Kidney tubule cell (primary cell): ENCODE results near the gene KATNAL1.
"Not testable (repeated sequence)": the region's sequence is repeated elsewhere in the genome, so short reads cannot be mapped to it uniquely, and the experiment has no call there.

ENCODE experiments used
- DNase-seq: peaks from one replicate; pipeline ENCODE4 v3.0.0-alpha.2; 2018; ENCODE audit warnings: low spot score

KATNAL1 gene

GRCh38 chr13:30292325-30292724, 15.0 kb downstream of the KATNAL1 start:
- DNase-seq, result no peak

- DNase-seq, result no peak
Observed at GRCh38 chr13:30290812-30291436, 16.4 kb downstream of the KATNAL1 start.

GRCh38 chr13:30289533-30289932, 17.8 kb downstream of the KATNAL1 start:
- DNase-seq, result no peak

GRCh38 chr13:30286059-30286458, 21.3 kb downstream of the KATNAL1 start:
- DNase-seq, result not testable (repeated sequence)

GRCh38 chr13:30276178-30276577, 31.2 kb downstream of the KATNAL1 start:
- peak; percentile 80 for DNase-seq

- DNase-seq, result no peak
Observed at GRCh38 chr13:30274083-30274482, 33.3 kb downstream of the KATNAL1 start.

- not testable (repeated sequence) for DNase-seq
Observed at GRCh38 chr13:30270035-30270434, 37.3 kb downstream of the KATNAL1 start.

GRCh38 chr13:30268673-30269072, 38.7 kb downstream of the KATNAL1 start:
- DNase-seq, result no peak

- DNase-seq, result no peak
Observed at GRCh38 chr13:30266756-30267155, 40.6 kb downstream of the KATNAL1 start.

GRCh38 chr13:30259149-30259733, 48.1 kb downstream of the KATNAL1 start:
- DNase-seq, result not testable (repeated sequence)

- DNase-seq, result peak; percentile 28
Observed at GRCh38 chr13:30257468-30258099, 49.8 kb downstream of the KATNAL1 start.

GRCh38 chr13:30256713-30257467, 50.5 kb downstream of the KATNAL1 start:
- no peak for DNase-seq

- DNase-seq, result peak; percentile 8
Observed at GRCh38 chr13:30255696-30256095, 51.7 kb downstream of the KATNAL1 start.

- no peak for DNase-seq
Observed at GRCh38 chr13:30253830-30254229, 53.5 kb downstream of the KATNAL1 start.

- DNase-seq, result no peak
Observed at GRCh38 chr13:30247406-30247805, 59.9 kb downstream of the KATNAL1 start.

- DNase-seq, result no peak
Observed at GRCh38 chr13:30241532-30241931, 65.8 kb downstream of the KATNAL1 start.

- no peak for DNase-seq
Observed at GRCh38 chr13:30240608-30241007, 66.7 kb downstream of the KATNAL1 start.

GRCh38 chr13:30235216-30235615, 72.1 kb downstream of the KATNAL1 start:
- DNase-seq, result no peak

- peak; percentile 34 for DNase-seq
Observed at GRCh38 chr13:30234619-30235162, 72.7 kb downstream of the KATNAL1 start.

- DNase-seq, result peak; percentile 77
Observed at GRCh38 chr13:30224732-30225131, 82.6 kb downstream of the KATNAL1 start.

- DNase-seq, result peak; percentile 47
Observed at GRCh38 chr13:30222254-30222653, 85.1 kb downstream of the KATNAL1 start.

GRCh38 chr13:30216111-30216510, 91.2 kb downstream of the KATNAL1 start:
- no peak for DNase-seq
